CD4-positive, alpha-beta T cell treated with Interleukin-15 for 1 hour (primary cell): ENCODE results near the gene DGLUCY.
"Not testable (repeated sequence)": the region's sequence is repeated elsewhere in the genome, so short reads cannot be mapped to it uniquely, and the experiment has no call there.

ENCODE experiments used
- DNase-seq: peaks from one replicate; pipeline ENCODE4 v3.0.0-alpha.2; 2020

The DGLUCY gene

DNA sequence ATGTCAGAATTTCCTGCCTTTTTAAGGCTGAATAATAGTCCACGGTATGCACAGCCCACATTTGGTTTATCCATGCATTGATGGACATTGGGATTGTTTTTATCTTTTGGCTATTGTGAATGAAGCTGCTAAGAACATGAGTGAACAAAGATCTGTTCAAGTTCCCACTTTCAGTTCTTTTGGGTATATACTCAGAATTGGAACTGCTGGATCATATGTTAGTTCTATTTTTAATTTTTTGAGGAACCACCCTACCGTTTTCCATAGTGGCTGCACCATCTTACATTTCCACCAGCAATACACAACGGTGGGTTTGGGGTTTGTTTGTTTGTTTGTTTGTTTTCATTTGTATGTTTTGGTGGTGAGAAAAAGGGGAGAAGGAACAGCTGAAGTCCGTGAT is 124.2 kb downstream of the DGLUCY start:
- DNase-seq = no peak

DNA sequence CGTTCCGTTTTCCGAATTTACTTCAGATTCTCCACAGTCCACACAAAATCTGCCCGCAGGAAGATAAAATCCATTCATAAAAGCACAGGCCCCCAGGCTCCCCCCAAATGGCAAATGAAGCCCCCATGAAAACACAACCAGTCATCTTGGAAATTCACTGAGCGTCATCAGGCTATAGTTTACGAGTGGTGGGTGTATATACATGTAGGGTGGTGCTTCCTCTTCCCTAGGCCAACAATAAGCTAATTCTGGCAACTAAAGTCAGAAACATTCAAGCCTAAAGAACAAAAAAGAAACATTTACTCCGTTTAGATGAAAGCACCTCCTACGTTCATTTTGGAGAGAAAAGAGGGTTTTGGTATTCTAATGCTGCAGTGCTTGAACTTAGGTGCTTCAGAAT is 124.8 kb downstream of the DGLUCY start:
- DNase-seq = no peak

DNA sequence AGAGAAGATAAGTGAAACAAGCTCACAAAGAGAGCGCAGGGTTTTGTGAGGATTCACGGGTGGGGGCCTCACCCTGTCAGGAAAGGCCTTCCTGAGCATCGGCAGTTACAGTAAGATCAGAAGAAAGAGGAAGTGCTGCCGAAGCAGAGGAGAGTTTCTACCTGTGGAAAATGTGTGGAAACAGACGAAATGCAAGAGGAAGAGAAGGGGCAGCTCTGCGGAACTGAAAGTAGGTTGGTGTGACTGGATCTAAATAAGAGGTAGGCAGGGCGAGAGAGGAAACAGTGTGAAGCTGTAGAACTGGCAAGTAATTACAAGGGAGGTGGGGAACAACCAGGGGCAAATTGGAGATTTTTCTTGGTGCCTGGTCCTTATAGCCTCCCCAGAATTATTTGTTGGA is 128.0 kb downstream of the DGLUCY start:
- DNase-seq = peak; percentile 57

DNA sequence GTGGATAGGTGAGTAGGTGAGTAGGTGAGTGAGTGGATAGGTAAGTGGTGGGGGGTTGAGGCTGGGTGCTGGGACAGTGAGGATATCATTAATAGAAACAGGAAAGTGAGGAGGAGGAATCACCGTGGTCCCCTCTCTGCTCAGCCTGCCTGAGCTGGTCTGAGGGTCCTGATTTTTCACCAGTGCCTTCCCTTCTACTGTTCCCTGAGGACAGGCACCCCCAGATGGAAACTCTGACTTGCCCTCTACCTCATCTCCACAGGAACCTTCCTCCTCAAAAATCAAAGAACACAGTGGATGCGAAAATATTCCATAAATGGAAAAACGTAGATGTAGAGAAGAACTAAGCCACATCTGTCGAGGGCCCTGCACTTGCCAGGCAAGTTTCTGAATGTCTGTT is 128.8 kb downstream of the DGLUCY start:
- no peak for DNase-seq

DNA sequence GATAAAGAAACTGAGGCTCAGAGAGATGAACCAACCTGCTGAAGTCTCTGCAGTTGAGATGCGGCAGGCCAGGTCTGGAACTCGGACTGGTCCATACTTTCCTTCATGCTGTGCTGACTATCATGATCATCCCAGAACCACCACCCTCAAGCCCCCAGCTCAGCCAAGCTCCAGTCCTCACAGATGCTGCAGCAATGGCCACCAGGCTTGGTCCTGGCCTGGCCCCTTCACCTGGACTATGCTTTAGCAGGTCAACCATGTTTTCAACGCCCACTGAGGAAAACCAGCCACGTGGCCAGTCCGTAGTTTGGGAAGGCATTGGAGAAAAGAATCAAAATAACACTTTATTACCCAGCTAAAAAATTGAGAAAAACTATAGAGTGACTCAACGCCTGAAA is 129.2 kb downstream of the DGLUCY start:
- DNase-seq = no peak

DNA sequence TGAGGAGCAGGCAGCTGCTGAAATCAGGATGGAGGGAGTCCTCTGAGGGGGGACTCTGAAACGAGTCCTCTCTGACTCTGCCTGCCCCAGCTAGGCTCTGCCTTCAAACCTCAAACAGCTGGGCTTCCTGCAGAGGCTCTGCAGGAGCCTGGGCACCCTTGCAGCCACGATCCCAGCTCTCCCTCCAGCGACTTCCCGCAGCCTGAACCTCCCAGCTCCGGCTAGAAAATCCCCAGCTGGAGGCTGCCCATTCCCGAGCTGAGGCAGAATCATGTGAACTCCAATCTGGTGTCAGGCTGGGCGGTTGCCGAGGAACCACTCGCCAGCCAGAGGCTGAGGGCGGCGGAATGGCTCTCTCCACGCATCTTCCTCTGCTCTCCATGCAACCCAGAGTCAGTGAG is 130.6 kb downstream of the DGLUCY start, which contains the start of gene GPR68:
Gene GPR68, minus strand, starts transcription at position 204 of the 401 bp plus-strand sequence. CDS start 9,654 bp downstream, outside the sequence.
- DNase-seq = no peak

DNA sequence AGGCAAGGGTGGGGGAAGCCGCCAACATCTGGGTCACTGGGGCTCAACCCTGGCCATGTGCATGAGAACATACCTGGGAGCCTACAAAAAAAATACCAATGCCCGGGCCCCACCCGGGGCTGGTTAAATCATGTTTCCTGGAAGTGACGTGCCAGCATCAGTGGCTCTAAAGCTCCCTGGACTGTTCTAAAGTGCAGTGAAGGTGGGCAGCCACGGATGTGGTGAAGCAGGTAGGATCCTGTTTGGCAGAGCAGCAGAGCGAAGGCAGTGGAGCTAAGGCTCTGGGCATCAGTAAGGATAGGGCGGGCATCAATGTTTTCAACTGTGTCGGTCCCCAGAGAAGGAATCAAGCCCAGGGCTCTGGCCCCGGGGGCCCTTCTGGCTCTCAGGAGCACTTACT is 131.2 kb downstream of the DGLUCY start:
- DNase-seq = peak; percentile 74

DNA sequence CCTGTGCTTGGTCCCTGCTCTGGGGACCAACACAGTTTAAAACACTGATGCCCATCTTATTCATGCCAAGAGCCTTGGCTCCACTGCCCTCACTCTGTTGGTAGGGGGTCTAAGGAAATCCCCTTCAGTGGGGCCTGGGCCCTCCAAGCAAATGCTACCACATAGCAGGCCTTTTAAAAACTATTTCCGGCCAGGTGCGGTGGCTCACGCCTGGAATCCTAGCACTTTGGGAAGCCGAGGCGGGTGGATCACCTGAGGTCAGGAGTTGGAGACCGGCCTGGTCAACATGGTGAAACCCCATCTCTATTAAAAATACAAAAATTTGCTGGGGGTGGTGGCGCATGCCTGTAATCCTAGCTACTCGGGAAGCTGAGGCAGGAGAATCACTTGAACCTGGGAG is 131.7 kb downstream of the DGLUCY start:
- DNase-seq = not testable (repeated sequence)

DNA sequence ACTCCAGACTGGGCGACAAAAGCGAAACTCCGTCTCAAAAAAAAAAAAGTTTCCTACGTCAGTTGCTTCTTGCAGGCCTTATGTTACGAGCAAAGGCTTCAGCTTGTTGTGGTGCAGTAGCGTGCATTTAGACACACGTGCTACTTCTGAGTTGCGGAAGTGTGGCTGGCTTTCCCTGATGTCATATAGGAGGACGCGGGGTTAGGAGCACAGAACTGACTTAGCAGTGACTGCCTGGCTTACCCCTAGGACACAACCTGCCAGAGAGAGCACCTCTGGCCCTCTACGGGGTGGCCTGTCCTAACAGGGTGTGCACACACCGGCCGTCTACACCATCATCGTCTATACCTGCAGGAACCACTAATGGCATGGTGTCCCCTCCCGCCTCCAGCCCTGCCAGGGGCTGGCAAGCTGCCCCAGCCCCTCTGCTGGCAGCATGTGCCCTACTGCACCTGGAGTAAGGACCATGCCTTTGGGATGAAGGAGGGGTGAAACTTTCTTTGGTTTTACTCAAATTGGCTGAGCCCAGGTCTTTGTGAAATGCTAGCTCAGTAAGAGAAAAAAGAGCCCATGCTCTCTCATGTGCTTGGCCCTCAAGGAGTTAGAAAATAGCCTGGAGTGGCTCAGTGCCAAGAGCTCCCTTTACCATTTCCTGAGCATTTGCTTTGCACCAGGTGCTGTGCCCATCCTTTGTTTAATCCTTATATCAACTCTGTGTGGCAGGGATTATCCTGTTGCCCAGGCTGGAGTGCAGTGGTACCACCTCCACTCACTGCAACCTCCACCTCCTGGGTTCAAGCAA is 132.4 kb downstream of the DGLUCY start:
- peak; percentile 88 for DNase-seq

DNA sequence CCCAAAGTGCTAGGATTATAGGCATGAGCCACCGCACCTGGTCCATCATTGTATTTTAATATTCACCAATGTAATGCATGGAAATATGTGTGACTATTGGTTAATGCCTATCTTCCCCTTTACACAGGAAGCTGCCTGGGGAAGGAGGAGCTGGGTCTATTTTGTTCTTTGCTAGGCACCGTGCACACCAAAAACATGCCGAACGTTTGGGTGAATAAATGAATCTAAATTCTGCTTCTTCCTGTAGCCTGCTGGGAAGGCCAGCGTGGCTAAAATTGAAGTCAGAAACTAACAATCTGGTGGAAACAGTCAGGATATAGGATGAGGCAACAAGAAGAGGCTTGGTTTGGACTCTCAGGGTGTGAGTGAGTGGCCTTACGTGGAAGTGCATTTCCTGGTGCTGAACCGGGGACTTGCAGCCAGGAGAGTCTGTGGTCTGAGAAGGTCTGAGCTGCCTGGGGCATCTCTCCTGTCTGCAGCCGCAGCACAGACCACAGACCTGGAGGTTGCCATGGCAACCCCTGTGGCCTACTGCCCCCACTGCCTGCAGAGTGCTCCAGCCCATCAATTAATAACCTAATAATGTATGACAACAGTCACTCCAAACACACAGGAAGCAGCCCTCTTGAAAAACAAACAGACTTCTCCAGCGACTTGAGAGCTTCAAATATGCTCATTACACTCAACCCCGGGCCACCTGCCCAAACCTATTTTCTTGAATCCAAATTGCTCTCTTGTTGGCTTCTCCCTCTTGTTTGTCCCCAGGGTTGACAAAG is 136.2 kb downstream of the DGLUCY start:
- DNase-seq = peak; percentile 82

DNA sequence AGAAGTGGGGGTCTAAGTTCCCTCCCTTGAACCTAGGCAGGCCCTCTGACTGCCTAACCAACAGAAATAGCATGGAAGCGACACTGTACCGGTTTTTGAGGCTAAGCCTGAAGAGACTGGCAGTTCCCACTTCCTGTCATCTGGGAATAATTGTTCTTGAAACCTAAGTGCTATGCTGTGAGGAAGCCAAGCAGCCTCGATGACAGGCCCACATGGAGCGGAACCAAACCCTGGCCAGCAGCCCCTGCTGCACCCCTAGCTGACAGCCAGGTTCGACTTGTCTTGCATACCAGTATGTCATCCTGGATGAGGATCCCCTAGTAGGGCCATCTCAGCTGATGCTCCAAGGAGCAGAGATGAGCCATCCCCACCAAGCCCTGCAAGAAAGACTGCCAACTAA is 137.0 kb downstream of the DGLUCY start:
- DNase-seq = no peak

DNA sequence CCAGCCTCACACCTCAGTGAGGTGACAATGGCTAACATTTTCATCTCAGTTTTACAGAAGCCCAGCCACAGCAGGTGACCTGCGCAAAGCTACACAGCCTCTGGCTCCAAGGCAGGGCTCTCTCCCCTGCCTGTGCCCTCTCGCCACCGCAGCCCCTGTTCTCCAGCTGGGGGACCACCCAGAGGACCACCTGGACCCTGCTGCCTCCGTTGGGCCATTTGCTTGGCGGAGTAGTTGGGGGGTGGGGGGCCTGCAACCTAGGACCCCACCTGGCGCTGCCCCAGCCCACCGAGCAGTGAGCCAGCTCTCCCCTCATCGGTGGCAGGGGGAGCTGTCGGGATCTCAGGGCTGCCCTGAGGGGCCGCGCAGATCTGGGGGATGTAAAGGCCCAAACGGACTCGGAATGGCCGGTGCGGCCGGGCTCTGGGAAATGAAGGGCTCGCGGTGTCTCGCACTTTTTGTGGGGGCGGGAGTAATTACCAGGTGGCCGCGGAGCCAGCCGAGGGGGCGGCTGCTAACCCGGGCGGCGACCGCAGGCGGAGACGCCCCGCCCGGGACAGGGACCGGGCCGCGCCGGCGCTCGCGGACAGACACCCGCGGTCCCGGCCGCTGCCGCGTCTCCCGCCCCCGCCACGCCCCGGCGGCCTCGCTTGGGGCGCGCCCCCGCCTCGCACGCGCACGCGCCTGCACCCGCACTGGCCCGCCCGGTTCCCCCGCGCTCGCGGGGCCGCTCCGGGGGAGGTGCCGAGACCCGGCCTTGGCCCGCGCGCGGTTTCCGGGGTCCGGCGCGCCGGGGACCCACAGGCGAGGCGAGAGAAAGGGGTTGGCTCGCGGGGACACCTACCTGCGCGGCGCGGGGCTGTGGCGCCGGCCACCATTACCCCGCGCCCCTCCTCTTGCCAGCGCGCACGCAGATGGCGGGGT is 139.3 kb downstream of the DGLUCY start:
- peak; percentile 48 for DNase-seq

DNA sequence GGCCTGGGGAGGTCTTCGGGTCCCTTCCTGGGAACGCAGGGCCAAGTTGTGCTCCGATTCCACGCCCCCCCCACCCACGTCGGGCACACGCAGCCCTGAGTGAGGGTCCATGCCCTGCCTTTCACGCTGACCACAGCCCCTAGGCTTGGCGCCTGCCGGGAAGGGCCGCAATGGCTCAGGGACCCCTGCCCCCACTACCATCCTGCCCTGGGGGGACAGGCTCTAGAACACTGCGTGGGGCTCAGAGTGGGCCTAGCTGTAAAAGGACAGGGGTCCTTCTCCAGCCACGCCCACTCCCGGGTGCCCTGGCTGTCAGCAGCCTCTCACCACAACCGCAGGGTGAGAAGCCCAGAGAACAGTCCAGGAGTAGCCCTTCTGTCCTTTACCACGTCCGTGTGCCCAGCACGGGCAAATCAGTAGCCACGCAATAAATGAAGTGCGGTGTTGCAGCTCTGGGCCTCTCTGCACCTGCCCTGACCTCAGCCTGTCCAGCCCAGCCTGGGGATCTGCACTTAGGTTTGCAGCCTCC is 140.0 kb downstream of the DGLUCY start:
- no peak for DNase-seq

DNA sequence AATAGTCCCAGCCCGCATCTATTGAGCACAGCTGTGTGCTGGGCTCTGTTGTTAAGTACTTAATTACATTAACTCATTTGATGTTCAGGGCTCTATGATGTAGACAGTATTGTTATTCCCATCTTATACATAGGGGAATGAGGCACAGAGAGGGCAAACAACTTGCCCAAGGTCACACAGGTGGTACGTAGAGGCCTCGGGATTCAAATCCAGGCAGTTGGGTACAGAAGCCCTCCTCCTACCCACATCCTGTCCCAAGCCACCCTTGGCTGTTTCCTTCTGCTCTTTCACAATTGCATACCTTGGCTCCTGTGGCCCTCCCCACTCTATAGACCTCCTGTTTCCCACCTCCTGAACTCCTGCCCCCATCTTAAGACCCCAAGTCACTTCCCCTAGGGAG is 140.6 kb downstream of the DGLUCY start:
- DNase-seq = no peak

DNA sequence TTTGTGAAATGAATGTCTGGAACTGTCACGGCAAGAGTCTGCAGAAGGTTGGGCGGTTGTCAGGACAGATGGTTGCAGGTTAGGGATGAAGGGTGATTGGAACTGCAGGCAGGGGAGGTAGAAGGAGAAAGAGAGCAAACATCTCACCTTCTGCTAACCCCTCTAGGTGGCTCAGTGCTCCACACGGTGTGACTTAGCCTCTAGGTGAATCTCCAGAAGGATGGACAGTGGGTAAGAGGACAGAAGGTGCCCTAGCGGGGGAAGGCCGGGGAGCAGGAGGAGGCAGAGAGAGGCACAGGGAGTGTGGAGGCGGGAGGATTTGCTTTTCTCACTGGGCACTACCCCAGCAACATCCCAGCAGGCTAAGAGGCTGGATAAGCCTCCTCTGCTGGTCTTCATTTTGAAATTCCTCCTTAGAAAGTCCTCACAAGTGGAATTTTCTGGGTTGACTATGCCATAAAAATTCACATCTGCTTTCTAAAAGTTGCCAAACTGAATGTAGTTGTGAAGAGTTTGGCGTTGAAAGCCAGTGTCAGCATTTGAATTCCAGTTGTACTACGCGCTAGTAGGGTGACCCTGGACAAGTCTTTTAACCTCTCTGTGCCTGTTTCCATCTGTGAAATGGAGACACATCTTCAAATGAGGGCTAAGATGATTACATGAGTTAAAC is 141.3 kb downstream of the DGLUCY start:
- no peak for DNase-seq

DNA sequence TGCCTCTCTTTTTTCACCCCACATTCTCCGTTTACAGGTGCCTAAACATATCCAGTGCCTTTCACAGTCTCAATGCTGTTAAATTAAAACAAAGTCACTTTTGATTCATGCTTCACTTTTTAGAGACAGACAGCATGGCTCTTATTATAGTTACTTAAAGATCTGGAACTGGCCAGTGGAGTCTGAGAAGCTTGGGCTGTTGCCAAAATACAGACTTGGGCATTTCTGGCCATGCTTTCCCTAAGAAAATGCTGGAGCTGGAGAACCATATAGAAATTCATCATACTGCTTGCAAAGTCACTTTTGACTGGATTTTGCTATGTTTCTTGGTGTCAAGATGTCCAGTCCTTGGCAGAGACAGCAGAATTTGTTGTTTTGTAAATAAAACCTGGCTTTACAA is 142.8 kb downstream of the DGLUCY start:
- no peak for DNase-seq

DNA sequence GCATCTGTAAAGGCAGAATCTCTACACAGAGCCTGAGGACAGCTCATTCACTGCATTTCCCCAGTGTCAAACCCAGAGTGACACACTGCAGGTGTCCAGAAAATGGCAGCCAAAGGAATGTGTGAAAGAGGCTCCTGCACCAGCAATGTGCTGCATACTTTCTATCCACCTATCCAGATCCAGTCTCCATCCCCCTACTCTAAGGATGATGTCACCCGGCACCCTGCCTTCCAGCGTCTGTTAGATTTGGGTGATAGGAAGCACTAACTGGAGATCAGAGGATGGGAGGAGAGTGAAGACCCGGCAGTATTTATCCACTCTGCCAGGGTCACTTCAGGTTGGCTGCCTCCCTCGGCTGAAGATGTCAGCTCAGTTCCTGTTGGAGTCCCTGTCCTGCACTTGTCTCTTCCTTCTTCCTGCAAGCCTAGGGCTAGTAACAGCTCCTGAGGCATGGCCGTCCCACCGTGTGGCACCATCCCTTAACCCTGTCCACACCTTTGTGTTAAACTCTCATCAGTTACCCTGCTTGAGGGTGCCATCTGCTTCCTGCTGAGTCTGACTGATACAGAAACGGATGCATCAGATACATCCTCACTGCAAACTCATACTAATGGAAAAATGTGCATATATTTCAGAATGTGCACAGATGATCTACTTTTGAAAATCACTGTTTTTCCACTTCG is 143.6 kb downstream of the DGLUCY start:
- no peak for DNase-seq

DNA sequence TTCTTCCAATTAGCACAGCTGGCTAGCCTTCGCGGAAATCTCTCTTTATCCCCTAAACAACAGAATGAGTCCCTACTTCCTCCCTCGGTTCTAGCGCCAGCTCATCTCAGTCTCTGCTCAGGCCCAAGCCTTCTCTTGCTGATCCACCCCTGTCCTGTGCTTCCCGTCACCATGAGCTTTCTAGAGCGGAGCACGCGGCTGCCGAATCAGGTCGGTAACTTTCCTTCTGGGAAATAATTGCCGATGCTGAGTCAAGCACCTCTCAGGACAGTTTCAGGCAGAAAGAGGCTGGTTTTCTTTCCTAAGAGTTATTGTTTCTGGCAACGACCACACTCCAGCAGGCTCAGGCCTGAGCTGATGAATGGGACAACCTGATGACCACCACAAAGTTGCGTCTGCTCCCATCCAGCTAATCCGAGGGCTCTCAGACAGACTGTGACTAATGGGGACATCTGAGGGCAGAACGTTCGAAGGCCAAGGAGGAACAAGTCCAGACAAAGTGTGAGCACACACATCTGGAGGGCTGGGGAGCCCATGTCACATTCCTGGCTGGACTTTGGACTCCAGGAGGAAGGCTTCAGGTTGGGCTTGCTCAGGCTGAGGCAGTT is 144.2 kb downstream of the DGLUCY start:
- DNase-seq = no peak

DNA sequence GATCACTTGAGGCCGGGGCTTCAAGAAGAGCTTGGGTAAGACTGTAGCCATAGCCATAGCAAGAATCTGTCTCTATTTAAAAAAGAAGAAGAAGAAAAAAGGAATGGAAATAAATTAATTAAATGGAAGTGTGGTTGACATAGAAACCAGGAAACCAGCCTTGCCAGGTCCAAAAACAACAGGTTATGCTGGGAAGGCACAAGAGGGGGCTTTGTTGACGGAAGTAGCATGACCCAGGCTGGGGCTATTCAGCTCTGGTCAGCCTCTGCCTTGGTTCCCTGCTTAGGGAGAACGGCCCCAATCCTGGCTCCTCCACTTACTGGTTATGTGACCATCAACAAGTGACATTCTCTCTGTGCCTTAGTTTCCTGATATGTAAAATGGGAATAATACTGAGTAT is 145.0 kb downstream of the DGLUCY start:
- no peak for DNase-seq

DNA sequence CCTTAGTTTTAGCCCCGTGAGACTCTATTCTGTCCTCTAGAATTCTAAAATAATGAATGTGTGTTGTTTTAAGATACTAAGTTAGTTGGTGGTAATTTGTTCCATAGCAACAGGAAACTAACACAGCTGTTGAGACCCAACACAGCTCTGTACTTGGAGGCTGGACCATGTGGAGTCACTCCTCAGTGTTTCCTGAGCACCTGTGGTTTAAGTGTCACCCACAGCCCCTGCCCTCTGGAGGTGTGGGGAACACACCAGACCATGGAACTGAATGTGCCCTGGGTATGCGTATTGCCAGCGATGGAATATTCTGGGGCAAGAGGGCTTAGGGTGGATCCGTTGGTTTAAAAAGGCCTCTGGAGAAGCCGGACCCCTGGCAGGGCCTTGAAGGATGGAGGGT is 147.2 kb downstream of the DGLUCY start:
- DNase-seq = peak; percentile 51

DNA sequence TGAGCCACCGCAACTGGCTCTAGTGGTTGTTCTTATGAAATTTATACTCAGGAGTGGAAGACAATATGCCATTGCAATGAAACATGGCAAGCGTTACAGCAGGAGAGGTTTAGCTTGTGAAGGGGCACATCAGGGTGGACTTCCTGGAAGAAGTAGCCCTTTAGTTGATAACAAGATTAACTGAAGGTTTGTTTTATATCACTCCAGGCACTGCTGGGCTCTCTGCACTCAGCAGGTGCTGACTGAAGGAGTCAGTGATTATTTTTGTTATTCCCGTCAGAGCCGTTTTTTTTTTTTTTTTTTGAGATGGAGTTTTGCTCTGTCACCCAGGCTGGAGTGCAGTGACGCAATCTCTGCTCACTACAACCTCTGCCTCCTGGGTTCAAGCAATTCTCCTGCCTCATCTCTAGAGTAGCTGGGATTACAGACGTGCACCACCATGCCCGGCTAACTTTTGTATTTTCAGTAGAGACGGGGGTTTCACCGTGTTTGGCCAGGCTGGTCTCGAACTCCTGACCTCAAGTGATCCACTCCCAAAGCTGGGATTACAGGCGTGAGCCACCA is 148.2 kb downstream of the DGLUCY start:
- DNase-seq = no peak
